ENCODE measurements around the gene MEAK7.

The MEAK7 gene

GRCh38 chr16:84511831-84512230 lies 7.4 kb upstream of the MEAK7 start:
- no peak for FAIRE-seq

GRCh38 chr16:84511180-84511800 lies 6.8 kb upstream of the MEAK7 start:
- FAIRE-seq = no peak

- no peak for FAIRE-seq
Measured at GRCh38 chr16:84509032-84509950, 4.8 kb upstream of the MEAK7 start.

GRCh38 chr16:84508502-84508901 lies 4.0 kb upstream of the MEAK7 start:
- no peak for FAIRE-seq

- FAIRE-seq = no peak
Measured at GRCh38 chr16:84507011-84507982, 2.8 kb upstream of the MEAK7 start.

- FAIRE-seq = no peak
Measured at GRCh38 chr16:84505249-84506187, 1.1 kb upstream of the MEAK7 start.

GRCh38 chr16:84503751-84504395 lies 586 bp downstream of the MEAK7 start:
- no peak for FAIRE-seq

GRCh38 chr16:84502581-84502980 lies 1.9 kb downstream of the MEAK7 start:
- FAIRE-seq = no peak

GRCh38 chr16:84502075-84502474 lies 2.4 kb downstream of the MEAK7 start:
- no peak for FAIRE-seq

GRCh38 chr16:84501077-84501735 lies 3.3 kb downstream of the MEAK7 start:
- FAIRE-seq = no peak

- no peak for FAIRE-seq
Measured at GRCh38 chr16:84500531-84500930, 3.9 kb downstream of the MEAK7 start.

GRCh38 chr16:84499638-84500037 lies 4.8 kb downstream of the MEAK7 start:
- FAIRE-seq = no peak

- no peak for FAIRE-seq
Measured at GRCh38 chr16:84498859-84499620, 5.4 kb downstream of the MEAK7 start.

GRCh38 chr16:84498223-84498610 lies 6.2 kb downstream of the MEAK7 start:
- FAIRE-seq = no peak

- FAIRE-seq = no peak
Measured at GRCh38 chr16:84497418-84498222, 6.8 kb downstream of the MEAK7 start.

- FAIRE-seq = no peak
Measured at GRCh38 chr16:84496991-84497390, 7.5 kb downstream of the MEAK7 start.

- no peak for FAIRE-seq
Measured at GRCh38 chr16:84495506-84495905, 9.0 kb downstream of the MEAK7 start.

GRCh38 chr16:84489131-84489530 lies 15.3 kb downstream of the MEAK7 start:
- no peak for FAIRE-seq

GRCh38 chr16:84487358-84487757 lies 17.1 kb downstream of the MEAK7 start:
- no peak for FAIRE-seq
